Epithelial cell of proximal tubule (primary cell): ENCODE measurements around the gene APEX1. TPM values are rescaled to one million over a fixed set of nuclear protein-coding genes. Genes with fewer than 3 reads are reported as not detected.

Experiments used
- DNase-seq: peaks from one replicate; pipeline ENCODE4 v3.0.0-alpha.2; 2011; ENCODE audit warnings: low read depth
- H3K4me3 ChIP-seq: 2 replicates; pipeline ENCODE4 v1.5.1; 2011; ENCODE audit warnings: low read depth, mild to moderate bottlenecking, low read length
- CTCF ChIP-seq: conservative IDR thresholded peaks from 2 replicates; pipeline ENCODE4 v1.5.1; 2012; ENCODE audit warnings: low read depth, mild to moderate bottlenecking, low read length
- total RNA-seq: library from RNA; depleted of rRNA; stranded (reverse); fragments of >200 nt; gene quantifications from 2 replicates; pipeline ENCODE4 v1.2.3, GENCODE V29; 2015

APEX1 gene
- total RNA-seq, 1 donor from 2014 or later = 321 TPM

GRCh38 chr14:20490563-20490962 is 35.5 kb downstream of the APEX1 start:
- no peak for TF ChIP-seq CTCF
- DNase-seq = no peak
- no peak overlapping the region for H3K4me3 ChIP-seq

- no peak overlapping the region for H3K4me3 ChIP-seq
- DNase-seq = no peak
- TF ChIP-seq CTCF = no peak
Measured at GRCh38 chr14:20492486-20492885, 37.5 kb downstream of the APEX1 start.

- H3K4me3 ChIP-seq = no peak overlapping the region
- TF ChIP-seq CTCF = no peak
- DNase-seq = no peak
Measured at GRCh38 chr14:20493634-20494033, 38.6 kb downstream of the APEX1 start.

GRCh38 chr14:20494935-20495766 is 40.1 kb downstream of the APEX1 start:
- TF ChIP-seq CTCF = no peak
- H3K4me3 ChIP-seq = no peak overlapping the region
- no peak for DNase-seq

- TF ChIP-seq CTCF = no peak
- no peak overlapping the region for H3K4me3 ChIP-seq
- DNase-seq = no peak
Measured at GRCh38 chr14:20498622-20499021, 43.6 kb downstream of the APEX1 start.

- H3K4me3 ChIP-seq = no peak overlapping the region
- no peak for TF ChIP-seq CTCF
- DNase-seq = no peak
Measured at GRCh38 chr14:20499108-20499507, 44.1 kb downstream of the APEX1 start.

GRCh38 chr14:20499881-20500280 is 44.9 kb downstream of the APEX1 start:
- no peak for TF ChIP-seq CTCF
- no peak overlapping the region for H3K4me3 ChIP-seq
- no peak for DNase-seq
